ENCODE results near the gene NPIPA1.
"Not testable (repeated sequence)": the region's sequence is repeated elsewhere in the genome, so short reads cannot be mapped to it uniquely, and the experiment has no call there.

Gene NPIPA1

GRCh38 chr16:14976971-14977736, 39.9 kb downstream of the NPIPA1 start:
- DNase-seq (ENCODE audit: low read depth in 2 of 2): not testable (repeated sequence)

- not testable (repeated sequence) for DNase-seq (ENCODE audit: low read depth in 2 of 2)
Observed at GRCh38 chr16:14978281-14978680, 41.0 kb downstream of the NPIPA1 start.

GRCh38 chr16:14978908-14979307, 41.7 kb downstream of the NPIPA1 start:
- not testable (repeated sequence) for DNase-seq (ENCODE audit: low read depth in 2 of 2)

- not testable (repeated sequence) for DNase-seq (ENCODE audit: low read depth in 2 of 2)
Observed at GRCh38 chr16:14981234-14981633, 44.0 kb downstream of the NPIPA1 start.

GRCh38 chr16:14982521-14982920, 45.3 kb downstream of the NPIPA1 start:
- DNase-seq (ENCODE audit: low read depth in 2 of 2): not testable (repeated sequence)

GRCh38 chr16:14988092-14988491, 50.8 kb downstream of the NPIPA1 start:
- DNase-seq (ENCODE audit: low read depth in 2 of 2): not testable (repeated sequence)

GRCh38 chr16:14988661-14989191, 51.5 kb downstream of the NPIPA1 start:
- not testable (repeated sequence) for DNase-seq (ENCODE audit: low read depth in 2 of 2)

GRCh38 chr16:14989291-14990281, 52.3 kb downstream of the NPIPA1 start:
- not testable (repeated sequence) for DNase-seq (ENCODE audit: low read depth in 2 of 2)

GRCh38 chr16:14993277-14994151, 56.3 kb downstream of the NPIPA1 start:
- not testable (repeated sequence) for DNase-seq (ENCODE audit: low read depth in 2 of 2)

GRCh38 chr16:14996702-14997101, 59.5 kb downstream of the NPIPA1 start:
- DNase-seq (ENCODE audit: low read depth in 2 of 2): not testable (repeated sequence)

GRCh38 chr16:14998300-14998699, 61.1 kb downstream of the NPIPA1 start:
- not testable (repeated sequence) for DNase-seq (ENCODE audit: low read depth in 2 of 2)

- DNase-seq (ENCODE audit: low read depth in 2 of 2): not testable (repeated sequence)
Observed at GRCh38 chr16:14999845-15000244, 62.6 kb downstream of the NPIPA1 start.
